SJSA1 (cell line): ENCODE results near the gene ZXDC. TPM values are rescaled to one million over a fixed set of nuclear protein-coding genes. Genes with fewer than 3 reads are reported as not detected.

Source experiments
- DNase-seq, 2 experiments: peaks; one replicate each; pipeline ENCODE4 v3.0.0-alpha.2; 2015 to 2020; ENCODE audit warnings: low spot score in 2 of 2, low read depth in 1 of 2
- H3K27ac ChIP-seq: fragments of 250-450 bp; sonication (Bioruptor Pico); 2 replicates; pipeline ENCODE4 v1.5.1; 2020; ENCODE audit warnings: mild to moderate bottlenecking, moderate library complexity
- H3K27me3 ChIP-seq: fragments of 250-450 bp; sonication (Bioruptor Pico); replicated peaks from 2 replicates; pipeline ENCODE4 v1.5.1; 2020; ENCODE audit warnings: mild to moderate bottlenecking, moderate library complexity
- H3K36me3 ChIP-seq: fragments of 250-450 bp; sonication (Bioruptor Pico); 2 replicates; pipeline ENCODE4 v1.5.1; 2020; ENCODE audit warnings: mild to moderate bottlenecking
- H3K4me1 ChIP-seq: fragments of 250-450 bp; sonication (Bioruptor Pico); replicated peaks from 2 replicates; pipeline ENCODE4 v1.6.1; 2021; ENCODE audit warnings: mild to moderate bottlenecking
- H3K4me3 ChIP-seq: fragments of 250-450 bp; sonication (Bioruptor Pico); 2 replicates; pipeline ENCODE4 v1.5.1; 2020; ENCODE audit warnings: mild to moderate bottlenecking
- H3K9me3 ChIP-seq: fragments of 250-450 bp; sonication (Bioruptor Pico); replicated peaks from 2 replicates; pipeline ENCODE4 v1.5.1; 2020; ENCODE audit warnings: mild to moderate bottlenecking
- total RNA-seq: library from RNA; depleted of rRNA; stranded (reverse); fragments of >200 nt; shearing (Covaris generic); gene quantifications from 2 replicates; pipeline ENCODE4 v1.2.3, GENCODE V29; 2014

Gene ZXDC
- total RNA-seq, 1 experiment from 2014 or later = 14.0 TPM

GRCh38 chr3:126501054-126501453 is 25.4 kb upstream of the ZXDC start:
- Histone ChIP-seq H3K4me1 (no peaks in the 10 kb centered on the region), H3K27me3 (no peaks in the 10 kb centered on the region), H3K27ac (no peak overlapping the region), H3K36me3 (no peaks in the 10 kb centered on the region), H3K4me3 (no peak overlapping the region), H3K9me3 (no peaks in the 10 kb centered on the region)
- DNase-seq = no peak

- DNase-seq = no peak
- H3K9me3 ChIP-seq = no peaks in the 10 kb centered on the region
Measured at GRCh38 chr3:126500016-126500415, 24.3 kb upstream of the ZXDC start.

GRCh38 chr3:126499401-126499800 is 23.7 kb upstream of the ZXDC start:
- Histone ChIP-seq H3K9me3 (no peaks in the 10 kb centered on the region), H3K4me1 (no peaks in the 10 kb centered on the region), H3K36me3 (no peaks in the 10 kb centered on the region), H3K27ac (no peak overlapping the region), H3K27me3 (no peaks in the 10 kb centered on the region), H3K4me3 (no peak overlapping the region)
- DNase-seq = no peak

More at GRCh38 chr3:126500016-126500415, 24.3 kb upstream of the ZXDC start:
- H3K4me3 ChIP-seq = no peak overlapping the region
- no peak overlapping the region for H3K27ac ChIP-seq
- no peaks in the 10 kb centered on the region for H3K4me1 ChIP-seq
- no peaks in the 10 kb centered on the region for H3K36me3 ChIP-seq
- H3K27me3 ChIP-seq = no peaks in the 10 kb centered on the region

GRCh38 chr3:126498929-126499328 is 23.2 kb upstream of the ZXDC start:
- no peaks in the 10 kb centered on the region for H3K27me3 ChIP-seq
- no peak for DNase-seq

GRCh38 chr3:126498461-126498860 is 22.8 kb upstream of the ZXDC start:
- no peak for DNase-seq
- Histone ChIP-seq H3K4me1 (no peaks in the 10 kb centered on the region), H3K27me3 (no peaks in the 10 kb centered on the region), H3K4me3 (no peak overlapping the region), H3K36me3 (no peaks in the 10 kb centered on the region), H3K9me3 (no peaks in the 10 kb centered on the region), H3K27ac (no peak overlapping the region)

More at GRCh38 chr3:126498929-126499328, 23.2 kb upstream of the ZXDC start:
- no peaks in the 10 kb centered on the region for H3K9me3 ChIP-seq
- no peak overlapping the region for H3K27ac ChIP-seq
- H3K4me1 ChIP-seq = no peaks in the 10 kb centered on the region
- no peak overlapping the region for H3K4me3 ChIP-seq
- no peaks in the 10 kb centered on the region for H3K36me3 ChIP-seq

- Histone ChIP-seq H3K36me3 (no peaks in the 10 kb centered on the region), H3K27me3 (no peaks in the 10 kb centered on the region), H3K9me3 (no peaks in the 10 kb centered on the region), H3K27ac (no peak overlapping the region), H3K4me3 (no peak overlapping the region), H3K4me1 (no peaks in the 10 kb centered on the region)
- DNase-seq = no peak
Measured at GRCh38 chr3:126497956-126498355, 22.3 kb upstream of the ZXDC start.

- Histone ChIP-seq H3K36me3 (no peaks in the 10 kb centered on the region), H3K4me1 (no peaks in the 10 kb centered on the region), H3K27ac (no peak overlapping the region)
Measured at GRCh38 chr3:126496894-126497850, 21.5 kb upstream of the ZXDC start.

GRCh38 chr3:126495786-126496185 is 20.1 kb upstream of the ZXDC start:
- H3K27ac ChIP-seq = no peak overlapping the region
- no peaks in the 10 kb centered on the region for H3K27me3 ChIP-seq

More at GRCh38 chr3:126496894-126497850, 21.5 kb upstream of the ZXDC start:
- Histone ChIP-seq H3K9me3 (no peaks in the 10 kb centered on the region), H3K27me3 (no peaks in the 10 kb centered on the region), H3K4me3 (no peak overlapping the region)
- no peak for DNase-seq

GRCh38 chr3:126494970-126495230 is 19.2 kb upstream of the ZXDC start:
- Histone ChIP-seq H3K27ac (no peak overlapping the region), H3K9me3 (no peaks in the 10 kb centered on the region), H3K27me3 (no peaks in the 10 kb centered on the region), H3K4me3 (no peak overlapping the region), H3K4me1 (no peaks in the 10 kb centered on the region), H3K36me3 (no peaks in the 10 kb centered on the region)
- DNase-seq = no peak

More at GRCh38 chr3:126495786-126496185, 20.1 kb upstream of the ZXDC start:
- no peaks in the 10 kb centered on the region for H3K36me3 ChIP-seq
- H3K9me3 ChIP-seq = no peaks in the 10 kb centered on the region
- no peak for DNase-seq
- H3K4me1 ChIP-seq = no peaks in the 10 kb centered on the region
- H3K4me3 ChIP-seq = no peak overlapping the region

- no peak for DNase-seq
- no peaks in the 10 kb centered on the region for H3K27me3 ChIP-seq
- H3K4me3 ChIP-seq = no peak overlapping the region
- H3K4me1 ChIP-seq = no peaks in the 10 kb centered on the region
- no peak overlapping the region for H3K27ac ChIP-seq
- no peaks in the 10 kb centered on the region for H3K36me3 ChIP-seq
- H3K9me3 ChIP-seq = no peaks in the 10 kb centered on the region
Measured at GRCh38 chr3:126494204-126494969, 18.7 kb upstream of the ZXDC start.

GRCh38 chr3:126493739-126494138 is 18.0 kb upstream of the ZXDC start:
- no peak for DNase-seq
- Histone ChIP-seq H3K27ac (no peak overlapping the region), H3K4me3 (no peak overlapping the region), H3K4me1 (no peaks in the 10 kb centered on the region), H3K9me3 (no peaks in the 10 kb centered on the region), H3K27me3 (no peaks in the 10 kb centered on the region), H3K36me3 (no peaks in the 10 kb centered on the region)

- no peaks in the 10 kb centered on the region for H3K4me1 ChIP-seq
- H3K4me3 ChIP-seq = no peak overlapping the region
- no peak overlapping the region for H3K27ac ChIP-seq
- H3K9me3 ChIP-seq = no peaks in the 10 kb centered on the region
- no peak for DNase-seq
- no peaks in the 10 kb centered on the region for H3K36me3 ChIP-seq
- H3K27me3 ChIP-seq = no peaks in the 10 kb centered on the region
Measured at GRCh38 chr3:126493051-126493450, 17.4 kb upstream of the ZXDC start.

GRCh38 chr3:126491221-126492013 is 15.7 kb upstream of the ZXDC start:
- Histone ChIP-seq H3K27me3 (no peaks in the 10 kb centered on the region), H3K4me3 (no peak overlapping the region), H3K27ac (no peak overlapping the region), H3K9me3 (no peaks in the 10 kb centered on the region), H3K4me1 (no peaks in the 10 kb centered on the region), H3K36me3 (no peaks in the 10 kb centered on the region)
- no peak for DNase-seq
